Stimulated activated naive B cell treated with anti-CD40 and anti-IgM and Interleukin-4, amounts not matched to agents 10 μg/mL and 1 μg/mL and 100 μg/mL, for 72 hours (primary cell): ENCODE data around the gene ZBTB4.

ENCODE experiments used
- ATAC-seq, 2 donors: fragments of 150-1000 bp; cut with Tn5 transposase; replicated peaks; 2 replicates each; pipeline ENCODE4 v1.10.0; 2021; ENCODE audit warnings: moderate library complexity in 1 of 2
- DNase-seq: peaks from one replicate; pipeline ENCODE4 v3.0.0; 2021
- H3K27ac Mint-ChIP-seq: one replicate; pipeline ENCODE4 v1.8.0; 2022; ENCODE audit warnings: mild to moderate bottlenecking, mixed read lengths
- H3K27me3 Mint-ChIP-seq, 2 donors: one replicate each; pipeline ENCODE4 v1.8.0; 2022; ENCODE audit warnings: mixed read lengths in 2 of 2
- H3K36me3 Mint-ChIP-seq, 2 donors: one replicate each; pipeline ENCODE4 v1.8.0; 2022; ENCODE audit warnings: mixed read lengths in 2 of 2, mild to moderate bottlenecking in 1 of 2
- H3K4me1 Mint-ChIP-seq, 2 donors: one replicate each; pipeline ENCODE4 v1.8.0; 2022; ENCODE audit warnings: mixed read lengths in 2 of 2, mild to moderate bottlenecking in 1 of 2
- H3K4me3 Mint-ChIP-seq, 2 donors: one replicate each; pipeline ENCODE4 v1.8.0; 2022; ENCODE audit warnings: mild to moderate bottlenecking in 2 of 2, mixed read lengths in 2 of 2, moderate library complexity in 1 of 2
- H3K9me3 Mint-ChIP-seq, 2 donors: one replicate each; pipeline ENCODE4 v1.8.0; 2022; ENCODE audit warnings: mixed read lengths in 2 of 2, mild to moderate bottlenecking in 1 of 2

Gene ZBTB4

GRCh38 chr17:7419819-7420610, 59.4 kb downstream of the ZBTB4 start, which contains the start of gene SPEM1:
TSS of gene SPEM1 (plus strand) at chr17:7420324. CDS start at chr17:7420385, 61 bp downstream.
- H3K4me1 Mint-ChIP-seq = no peaks in the 10 kb centered on the region
- H3K4me3 Mint-ChIP-seq = no peak within 1 kb of the TSS
- peaks cover 8 to 16% of the 10 kb centered on the region in 2 donors for H3K27me3 Mint-ChIP-seq
- no peaks in the 10 kb centered on the region for H3K36me3 Mint-ChIP-seq
- H3K9me3 Mint-ChIP-seq = no peaks in the 10 kb centered on the region
- ATAC-seq (no peak), DNase-seq (no peak)
- no peak within 1 kb of the TSS for H3K27ac Mint-ChIP-seq

GRCh38 chr17:7418472-7419152, 60.8 kb downstream of the ZBTB4 start:
- no peaks in the 10 kb centered on the region for H3K9me3 Mint-ChIP-seq
- H3K27ac Mint-ChIP-seq = no peak overlapping the region
- ATAC-seq (no peak), DNase-seq (no peak)
- no peak overlapping the region for H3K4me3 Mint-ChIP-seq
- H3K4me1 Mint-ChIP-seq = no peaks in the 10 kb centered on the region
- peaks cover 0 to 14% of the 10 kb centered on the region in 2 donors for H3K27me3 Mint-ChIP-seq
- H3K36me3 Mint-ChIP-seq = no peaks in the 10 kb centered on the region

GRCh38 chr17:7417056-7417655, 62.3 kb downstream of the ZBTB4 start:
- Mint-ChIP-seq H3K4me1 (no peaks in the 10 kb centered on the region), H3K36me3 (no peaks in the 10 kb centered on the region), H3K27ac (no peak overlapping the region), H3K9me3 (no peaks in the 10 kb centered on the region), H3K4me3 (no peak overlapping the region), H3K27me3 (peaks cover 0 to 11% of the 10 kb centered on the region in 2 donors)
- DNase-seq (no peak), ATAC-seq (no peak)

- DNase-seq (no peak), ATAC-seq (no peak)
- Mint-ChIP-seq H3K9me3 (no peaks in the 10 kb centered on the region), H3K27me3 (peaks cover 0 to 11% of the 10 kb centered on the region in 2 donors), H3K4me1 (no peaks in the 10 kb centered on the region), H3K36me3 (no peaks in the 10 kb centered on the region), H3K27ac (no peak overlapping the region), H3K4me3 (no peak overlapping the region)
Measured at GRCh38 chr17:7416323-7416722, 63.1 kb downstream of the ZBTB4 start.

GRCh38 chr17:7415784-7416183, 63.6 kb downstream of the ZBTB4 start:
- no peaks in the 10 kb centered on the region for H3K36me3 Mint-ChIP-seq
- H3K27ac Mint-ChIP-seq = no peak overlapping the region
- H3K4me3 Mint-ChIP-seq = no peak overlapping the region
- H3K27me3 Mint-ChIP-seq = peaks cover 0 to 11% of the 10 kb centered on the region in 2 donors
- DNase-seq (no peak), ATAC-seq (no peak)
- H3K9me3 Mint-ChIP-seq = no peaks in the 10 kb centered on the region
- no peaks in the 10 kb centered on the region for H3K4me1 Mint-ChIP-seq

- no peak for DNase-seq
- Mint-ChIP-seq H3K4me1 (no peaks in the 10 kb centered on the region), H3K27ac (no peak overlapping the region), H3K9me3 (no peaks in the 10 kb centered on the region), H3K27me3 (peaks cover 1 to 16% of the 10 kb centered on the region in 2 donors), H3K4me3 (no peak overlapping the region), H3K36me3 (no peaks in the 10 kb centered on the region)
- ATAC-seq = no peak
Measured at GRCh38 chr17:7414837-7415236, 64.6 kb downstream of the ZBTB4 start.

GRCh38 chr17:7413346-7413985, 66.0 kb downstream of the ZBTB4 start:
- ATAC-seq = peak in 1 of 2 donors; percentile 14
- peaks cover 10 to 18% of the 10 kb centered on the region in 2 donors for H3K27me3 Mint-ChIP-seq
- DNase-seq = no peak
- no peaks in the 10 kb centered on the region for H3K9me3 Mint-ChIP-seq
- no peaks in the 10 kb centered on the region for H3K36me3 Mint-ChIP-seq
- H3K4me1 Mint-ChIP-seq = no peaks in the 10 kb centered on the region
- H3K4me3 Mint-ChIP-seq = no peak overlapping the region
- no peak overlapping the region for H3K27ac Mint-ChIP-seq

- ATAC-seq = no peak
- Mint-ChIP-seq H3K27ac (no peak overlapping the region), H3K36me3 (no peaks in the 10 kb centered on the region), H3K27me3 (peaks cover 16 to 30% of the 10 kb centered on the region in 2 donors), H3K4me1 (peaks cover 0 to 2% of the 10 kb centered on the region in 2 donors), H3K4me3 (no peak overlapping the region), H3K9me3 (no peaks in the 10 kb centered on the region)
- no peak for DNase-seq
Measured at GRCh38 chr17:7411427-7411750, 68.0 kb downstream of the ZBTB4 start.

- H3K36me3 Mint-ChIP-seq = no peaks in the 10 kb centered on the region
- peaks cover 4% of the 10 kb centered on the region in 2 donors for H3K4me1 Mint-ChIP-seq
- H3K27ac Mint-ChIP-seq = no peak overlapping the region
- peaks cover 20 to 35% of the 10 kb centered on the region in 2 donors for H3K27me3 Mint-ChIP-seq
- no peak overlapping the region for H3K4me3 Mint-ChIP-seq
- no peak for ATAC-seq
- DNase-seq = no peak
- no peaks in the 10 kb centered on the region for H3K9me3 Mint-ChIP-seq
Measured at GRCh38 chr17:7410634-7411426, 68.6 kb downstream of the ZBTB4 start.

GRCh38 chr17:7409716-7410115, 69.7 kb downstream of the ZBTB4 start:
- Mint-ChIP-seq H3K27ac (no peak overlapping the region), H3K27me3 (peaks cover 25 to 41% of the 10 kb centered on the region in 2 donors), H3K4me1 (peaks cover 8 to 14% of the 10 kb centered on the region in 2 donors), H3K36me3 (no peaks in the 10 kb centered on the region), H3K9me3 (no peaks in the 10 kb centered on the region), H3K4me3 (no peak overlapping the region)
- no peak for DNase-seq
- ATAC-seq = no peak
